NCI-H2227 (cell line): Measurements from ENCODE around the gene BAIAP2L2.

Source experiments
- DNase-seq: peaks from one replicate; lab custom pipeline; 2025; ENCODE audit not compliant: unreplicated experiment; lab: John Stamatoyannopoulos, UW

The BAIAP2L2 gene

GRCh38 chr22:38107692-38108515, 2.6 kb downstream of the BAIAP2L2 start:
- DNase-seq, result no peak

GRCh38 chr22:38106814-38107578, 3.5 kb downstream of the BAIAP2L2 start:
- DNase-seq, result no peak

GRCh38 chr22:38104084-38104483, 6.4 kb downstream of the BAIAP2L2 start:
- peak; percentile 2 for DNase-seq

- DNase-seq, result no peak
Measured at GRCh38 chr22:38103641-38104040, 6.8 kb downstream of the BAIAP2L2 start.

GRCh38 chr22:38098410-38099249, 11.9 kb downstream of the BAIAP2L2 start:
- DNase-seq, result no peak

GRCh38 chr22:38097557-38098409, 12.7 kb downstream of the BAIAP2L2 start:
- peak; percentile 66 for DNase-seq

- peak; percentile 42 for DNase-seq
Measured at GRCh38 chr22:38097058-38097457, 13.4 kb downstream of the BAIAP2L2 start.

GRCh38 chr22:38089474-38089851, 21.0 kb downstream of the BAIAP2L2 start:
- no peak for DNase-seq

GRCh38 chr22:38088629-38089473, 21.6 kb downstream of the BAIAP2L2 start:
- no peak for DNase-seq

- no peak for DNase-seq
Measured at GRCh38 chr22:38087855-38088254, 22.6 kb downstream of the BAIAP2L2 start.

- DNase-seq, result no peak
Measured at GRCh38 chr22:38086942-38087341, 23.5 kb downstream of the BAIAP2L2 start.

GRCh38 chr22:38086001-38086845, 24.3 kb downstream of the BAIAP2L2 start:
- DNase-seq, result no peak

GRCh38 chr22:38085501-38085900, 25.0 kb downstream of the BAIAP2L2 start:
- DNase-seq, result no peak

GRCh38 chr22:38085056-38085455, 25.4 kb downstream of the BAIAP2L2 start:
- DNase-seq, result no peak

- DNase-seq, result no peak
Measured at GRCh38 chr22:38083931-38084631, 26.4 kb downstream of the BAIAP2L2 start, which contains the start of gene SLC16A8. Gene SLC16A8, minus strand, starts transcription at chr22:38084184. Its CDS starts 1,311 bp downstream, at chr22:38082873.

- DNase-seq, result no peak
Measured at GRCh38 chr22:38082986-38083710, 27.3 kb downstream of the BAIAP2L2 start.
